ENCODE data around the gene TTLL10.

- TF ChIP-seq CTCF (conservative IDR thresholded peaks at IDR 0.05) = no peak
- TF ChIP-seq EZH2 (IDR thresholded peaks at IDR 0.05; ENCODE audit: low read depth) = no peak
Observed at GRCh38 chr1:1146026-1146425, 27.7 kb upstream of the TTLL10 start.

All from PC-9 (cell line).